Measurements from ENCODE around the gene MYO1B. TPM values are rescaled to one million over a fixed set of nuclear protein-coding genes. Genes with fewer than 3 reads are reported as not detected.

The MYO1B gene
- total RNA-seq, 1 experiment from 2014 or later, result 106 TPM

DNA sequence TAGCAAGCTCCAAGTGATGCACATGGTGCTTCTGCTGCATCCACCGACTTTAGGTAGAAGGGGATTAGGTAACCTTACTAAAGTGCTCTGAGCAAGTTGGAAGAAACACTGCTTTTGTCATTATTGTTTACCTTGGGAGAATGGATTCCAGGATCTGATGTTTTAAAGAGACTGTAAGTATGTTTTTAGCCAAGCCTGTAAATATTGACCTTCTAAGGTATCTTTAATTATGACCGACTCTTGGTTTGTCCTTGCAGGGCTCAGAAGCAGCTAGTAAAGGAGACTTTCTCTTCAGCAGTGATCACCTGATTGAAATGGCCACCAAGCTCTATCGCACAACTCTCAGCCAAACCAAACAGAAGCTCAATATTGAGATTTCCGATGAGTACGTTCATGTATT is 170.7 kb downstream of the MYO1B start:
- no peaks in the 10 kb centered on the region for H3K27me3 ChIP-seq (replicated peaks)
- H3K4me3 ChIP-seq, result no peak overlapping the region
- no peaks in the 10 kb centered on the region for H3K9me3 ChIP-seq (replicated peaks)
- peaks cover 67% of the 10 kb centered on the region for H3K36me3 ChIP-seq
- peaks cover 2% of the 10 kb centered on the region; the same call in 1 of the 2 replicates for H3K4me1 ChIP-seq (replicated peaks)
- DNase-seq (ENCODE audit: low read depth in 1 of 2, low spot score in 2 of 2), result no peak
- no peak overlapping the region for H3K27ac ChIP-seq

DNA sequence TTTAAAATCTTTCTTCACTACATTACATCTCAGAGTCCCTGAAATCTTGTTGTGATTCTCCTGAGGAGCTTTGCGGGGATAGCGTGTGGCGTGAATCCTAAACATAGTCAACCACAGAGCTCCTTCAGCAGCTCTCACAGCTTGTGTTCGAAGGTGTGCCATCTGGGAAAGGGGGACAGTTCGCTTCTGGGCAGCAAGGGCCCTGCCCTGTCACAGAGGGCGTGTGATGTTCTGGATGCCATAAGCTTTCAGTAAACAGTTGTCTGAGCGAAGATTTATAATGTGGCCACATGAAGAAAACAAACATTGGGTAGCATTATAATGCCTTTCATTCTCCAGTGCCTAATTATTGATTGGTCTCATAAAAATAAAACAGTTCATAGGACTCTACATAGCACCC is 172.5 kb downstream of the MYO1B start:
- no peaks in the 10 kb centered on the region for H3K4me1 ChIP-seq (replicated peaks)
- no peak for DNase-seq (ENCODE audit: low read depth in 1 of 2, low spot score in 2 of 2)
- no peaks in the 10 kb centered on the region for H3K9me3 ChIP-seq (replicated peaks)
- no peaks in the 10 kb centered on the region for H3K27me3 ChIP-seq (replicated peaks)
- H3K27ac ChIP-seq, result no peak overlapping the region
- no peak overlapping the region for H3K4me3 ChIP-seq
- H3K36me3 ChIP-seq, result peaks cover 51% of the 10 kb centered on the region

DNA sequence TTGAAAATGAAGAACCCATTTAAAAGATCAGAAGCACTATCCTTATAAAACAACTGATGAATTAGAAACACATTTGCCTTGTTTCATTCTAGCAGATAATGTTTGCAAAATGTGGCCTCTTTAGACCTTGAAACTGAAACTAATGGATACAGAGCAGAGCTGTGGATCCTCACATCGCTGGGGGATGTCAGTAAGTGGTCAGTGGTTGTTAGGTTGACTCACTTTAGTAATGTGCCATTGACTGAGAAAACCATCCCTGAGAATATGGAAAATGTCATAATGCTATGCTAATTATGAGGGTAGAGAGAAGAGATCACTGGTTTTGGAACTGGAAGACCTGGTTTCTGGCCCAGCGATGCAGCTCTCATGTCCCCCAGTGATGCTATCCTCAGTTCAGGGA is 176.7 kb downstream of the MYO1B start:
- H3K36me3 ChIP-seq, result peaks cover 30% of the 10 kb centered on the region
- H3K4me3 ChIP-seq, result no peak overlapping the region
- H3K27ac ChIP-seq, result no peak overlapping the region
- no peaks in the 10 kb centered on the region for H3K27me3 ChIP-seq (replicated peaks)
- no peak for DNase-seq (ENCODE audit: low read depth in 1 of 2, low spot score in 2 of 2)
- H3K9me3 ChIP-seq (replicated peaks), result no peaks in the 10 kb centered on the region
- H3K4me1 ChIP-seq (replicated peaks), result no peaks in the 10 kb centered on the region

DNA sequence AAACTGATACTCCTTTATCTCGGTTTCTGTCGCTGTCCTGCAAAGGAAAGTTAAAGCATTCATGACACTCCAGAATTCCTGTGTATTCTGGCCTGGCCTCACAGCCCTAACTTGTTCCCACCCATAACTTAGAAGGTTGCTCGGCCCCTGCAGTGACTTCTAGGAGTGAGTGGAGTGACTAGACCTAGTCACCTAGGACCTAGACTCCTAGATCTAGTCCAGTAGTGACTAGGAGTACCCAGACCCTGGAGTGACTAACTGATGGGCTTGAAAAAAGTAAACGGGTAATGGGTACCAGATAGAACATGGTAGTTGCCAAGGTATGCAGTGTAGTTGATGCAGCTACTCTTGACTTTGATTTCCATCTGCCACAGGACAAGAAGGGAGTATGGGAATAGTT is 181.8 kb downstream of the MYO1B start:
- no peaks in the 10 kb centered on the region for H3K27me3 ChIP-seq (replicated peaks)
- no peak overlapping the region for H3K4me3 ChIP-seq
- H3K36me3 ChIP-seq, result peaks cover 13% of the 10 kb centered on the region
- H3K9me3 ChIP-seq (replicated peaks), result no peaks in the 10 kb centered on the region
- H3K4me1 ChIP-seq (replicated peaks), result no peaks in the 10 kb centered on the region
- DNase-seq (ENCODE audit: low read depth in 1 of 2, low spot score in 2 of 2), result no peak
- no peak overlapping the region for H3K27ac ChIP-seq

DNA sequence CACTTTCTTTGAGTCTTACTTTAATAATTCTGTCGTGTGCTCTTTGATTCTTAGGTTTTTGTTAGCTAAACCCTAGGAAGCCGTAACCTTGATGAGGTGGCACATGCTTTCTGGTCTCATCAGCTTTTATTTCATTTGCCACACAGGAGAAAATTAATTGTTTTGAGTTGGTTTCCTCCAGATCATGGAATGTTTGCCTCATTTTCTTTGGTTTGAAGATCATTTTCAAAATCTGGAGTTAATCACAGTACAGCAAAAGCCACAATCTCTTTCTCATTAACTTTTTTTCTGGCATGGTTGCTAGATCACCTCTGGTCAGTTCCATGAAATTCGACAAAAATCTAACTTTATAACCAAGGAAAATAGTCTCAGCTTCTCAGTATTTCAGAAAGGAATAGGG is 182.9 kb downstream of the MYO1B start:
- H3K27ac ChIP-seq, result no peak overlapping the region
- H3K9me3 ChIP-seq (replicated peaks), result no peaks in the 10 kb centered on the region; the same call in 1 of the 2 replicates
- DNase-seq (ENCODE audit: low read depth in 1 of 2, low spot score in 2 of 2), result no peak
- H3K4me1 ChIP-seq (replicated peaks), result no peaks in the 10 kb centered on the region
- H3K36me3 ChIP-seq, result peaks cover 10% of the 10 kb centered on the region
- no peaks in the 10 kb centered on the region for H3K27me3 ChIP-seq (replicated peaks)
- no peak overlapping the region for H3K4me3 ChIP-seq

DNA sequence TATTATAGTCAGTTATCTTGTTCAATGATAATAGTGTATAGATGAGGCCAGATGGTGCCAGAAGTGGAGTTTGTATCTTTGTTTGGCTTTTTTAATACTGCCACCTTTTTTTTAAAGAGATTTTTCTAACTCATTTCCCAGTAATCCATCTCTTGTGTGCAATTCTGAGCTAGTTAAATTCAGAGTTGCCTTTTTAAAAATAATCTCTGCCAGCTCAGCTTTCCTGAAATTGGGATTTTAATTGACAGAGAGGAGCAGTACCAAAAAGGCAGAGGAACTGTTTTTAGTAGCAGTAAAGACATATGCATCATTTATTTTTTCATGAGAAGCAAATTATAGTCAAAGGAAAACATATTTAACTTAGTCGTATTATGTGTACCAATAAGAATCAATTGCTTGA is 185.3 kb downstream of the MYO1B start:
- no peak overlapping the region for H3K27ac ChIP-seq
- H3K27me3 ChIP-seq (replicated peaks), result no peaks in the 10 kb centered on the region
- H3K9me3 ChIP-seq (replicated peaks), result no peaks in the 10 kb centered on the region; the same call in 1 of the 2 replicates
- H3K4me1 ChIP-seq (replicated peaks), result no peaks in the 10 kb centered on the region
- H3K36me3 ChIP-seq, result no peaks in the 10 kb centered on the region
- no peak overlapping the region for H3K4me3 ChIP-seq
- DNase-seq (ENCODE audit: low read depth in 1 of 2, low spot score in 2 of 2), result no peak

DNA sequence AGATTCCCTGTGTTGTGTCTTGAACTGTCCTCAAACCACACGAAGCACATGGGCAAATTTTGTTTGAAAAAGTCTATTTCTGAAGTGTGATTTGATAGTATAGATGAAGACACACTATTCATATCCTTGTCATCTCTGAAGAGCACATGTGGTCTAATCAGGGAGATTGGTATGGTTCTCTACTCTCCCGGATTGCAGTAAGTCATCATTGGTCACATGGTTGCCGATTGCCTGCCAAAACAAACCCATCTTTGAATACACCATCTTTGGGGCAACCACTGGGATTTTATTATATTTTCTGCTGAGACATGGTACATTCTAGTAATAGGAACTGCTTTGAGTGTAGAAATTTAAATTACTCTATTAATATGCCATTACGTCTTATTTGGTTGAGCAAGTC is 186.9 kb downstream of the MYO1B start:
- Histone ChIP-seq H3K36me3 (no peaks in the 10 kb centered on the region), H3K27ac (no peak overlapping the region), H3K4me3 (no peak overlapping the region), H3K4me1 (replicated peaks) (no peaks in the 10 kb centered on the region), H3K27me3 (replicated peaks) (no peaks in the 10 kb centered on the region), H3K9me3 (replicated peaks) (no peaks in the 10 kb centered on the region; the same call in 1 of the 2 replicates)
- DNase-seq (ENCODE audit: low read depth in 1 of 2, low spot score in 2 of 2), result no peak

DNA sequence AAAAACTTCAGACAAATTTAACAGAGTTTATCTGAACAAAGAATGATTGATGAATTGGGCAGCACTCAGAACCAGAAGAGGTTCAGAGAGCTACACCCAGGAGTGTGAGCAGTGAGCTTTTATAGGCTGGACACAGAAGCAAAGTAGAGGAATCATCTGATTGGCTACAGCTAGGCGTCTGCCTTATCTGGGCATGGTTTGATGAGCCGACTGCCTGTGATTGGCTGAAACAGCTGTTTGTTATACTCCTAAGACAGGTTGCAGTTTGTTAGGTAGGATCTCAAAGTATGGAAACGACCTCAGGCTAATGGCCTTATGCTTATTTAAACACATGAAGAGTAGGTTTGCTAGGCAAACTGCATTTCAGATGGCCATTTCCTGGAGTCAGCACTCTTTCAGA is 188.9 kb downstream of the MYO1B start:
- no peak for DNase-seq (ENCODE audit: low read depth in 1 of 2, low spot score in 2 of 2)
- H3K27ac ChIP-seq, result no peak overlapping the region

DNA sequence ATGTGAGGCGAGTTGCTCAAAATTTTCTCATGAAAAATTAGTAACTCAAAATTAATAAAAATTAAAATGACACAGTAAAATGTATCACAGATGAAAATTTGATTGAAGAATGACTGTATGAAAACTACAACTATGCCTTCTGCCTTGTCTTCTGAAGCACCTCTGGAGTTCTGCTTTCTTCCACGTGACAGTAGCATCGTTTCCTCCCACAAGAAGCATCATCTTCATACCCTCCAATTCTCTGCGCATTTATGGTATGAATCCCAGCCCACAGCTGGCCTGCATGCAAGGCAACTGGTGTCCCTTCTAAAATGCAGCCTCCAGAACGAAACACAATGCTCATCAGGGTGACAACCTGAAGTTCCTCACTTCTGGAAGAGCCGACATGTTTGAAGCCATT is 189.9 kb downstream of the MYO1B start:
- no peak overlapping the region for H3K4me3 ChIP-seq

More for the DNA sequence above, 188.9 kb downstream of the MYO1B start:
- no peaks in the 10 kb centered on the region; the same call in 1 of the 2 replicates for H3K9me3 ChIP-seq (replicated peaks)
- H3K4me1 ChIP-seq (replicated peaks), result no peaks in the 10 kb centered on the region
- no peak overlapping the region for H3K4me3 ChIP-seq
- no peaks in the 10 kb centered on the region for H3K27me3 ChIP-seq (replicated peaks)
- H3K36me3 ChIP-seq, result no peaks in the 10 kb centered on the region

DNA sequence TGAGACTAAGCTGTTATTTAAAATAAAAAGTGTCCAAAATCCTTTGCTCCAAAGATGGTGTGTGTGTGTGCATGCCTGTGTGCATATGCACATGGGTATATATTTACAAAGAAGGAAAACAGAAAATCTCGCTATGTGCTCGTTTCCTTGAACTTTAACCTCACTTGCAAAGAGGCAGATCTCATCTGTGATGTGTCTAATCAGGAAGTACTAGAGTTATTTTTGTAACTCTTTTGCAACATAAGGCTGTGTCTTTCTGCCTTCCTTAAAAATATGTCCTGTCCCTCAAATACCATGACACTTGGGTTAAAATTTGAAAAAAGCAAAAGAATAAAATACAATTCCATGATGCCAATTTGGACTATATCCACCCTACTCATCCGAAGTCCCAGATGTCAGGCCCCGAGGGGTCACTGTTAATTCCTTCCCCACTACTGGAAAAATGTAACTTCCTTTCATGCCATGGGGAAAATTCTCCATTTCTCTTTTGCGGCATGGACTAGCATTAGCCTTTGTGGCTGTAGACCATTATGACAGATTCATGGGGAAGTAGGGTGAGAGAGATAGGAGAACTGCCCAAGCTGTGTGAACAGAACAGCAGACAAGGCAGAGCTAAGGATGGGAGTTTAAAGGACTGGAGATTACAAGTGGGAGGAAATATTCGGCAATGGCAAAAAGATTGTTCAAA is 191.3 kb downstream of the MYO1B start:
- H3K27me3 ChIP-seq (replicated peaks), result no peaks in the 10 kb centered on the region
- H3K27ac ChIP-seq, result no peak overlapping the region
- no peaks in the 10 kb centered on the region; the same call in 1 of the 2 replicates for H3K9me3 ChIP-seq (replicated peaks)
- no peaks in the 10 kb centered on the region for H3K4me1 ChIP-seq (replicated peaks)
- DNase-seq (ENCODE audit: low read depth in 1 of 2, low spot score in 2 of 2), result no peak
- no peak overlapping the region for H3K4me3 ChIP-seq
- H3K36me3 ChIP-seq, result no peaks in the 10 kb centered on the region

More for the DNA sequence above, 189.9 kb downstream of the MYO1B start:
- Histone ChIP-seq H3K36me3 (no peaks in the 10 kb centered on the region), H3K4me1 (replicated peaks) (no peaks in the 10 kb centered on the region), H3K27me3 (replicated peaks) (no peaks in the 10 kb centered on the region), H3K27ac (no peak overlapping the region), H3K9me3 (replicated peaks) (no peaks in the 10 kb centered on the region; the same call in 1 of the 2 replicates)
- no peak for DNase-seq (ENCODE audit: low read depth in 1 of 2, low spot score in 2 of 2)

DNA sequence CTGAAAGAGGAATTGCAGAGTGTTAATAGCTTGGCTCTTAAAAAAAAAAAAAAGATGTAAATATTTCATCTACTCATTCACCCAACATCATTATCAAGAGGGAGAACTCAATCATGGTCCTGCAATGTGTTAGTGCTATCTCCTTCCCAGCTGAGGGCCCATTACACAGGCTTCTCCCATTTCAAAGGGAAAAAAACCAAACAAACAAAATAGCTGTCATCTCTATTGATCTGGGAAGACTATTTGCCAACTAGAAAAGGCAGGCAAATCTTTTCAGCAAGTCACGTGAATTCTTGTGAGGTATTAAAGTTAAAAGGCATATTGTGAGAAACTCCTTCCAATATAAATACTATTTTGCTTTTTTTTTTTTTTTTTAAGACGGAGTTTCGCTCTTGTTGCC is 194.3 kb downstream of the MYO1B start:
- Histone ChIP-seq H3K36me3 (no peaks in the 10 kb centered on the region), H3K4me3 (no peak overlapping the region), H3K4me1 (replicated peaks) (no peaks in the 10 kb centered on the region), H3K9me3 (replicated peaks) (no peaks in the 10 kb centered on the region; the same call in 1 of the 2 replicates), H3K27ac (no peak overlapping the region), H3K27me3 (replicated peaks) (no peaks in the 10 kb centered on the region)
- no peak for DNase-seq (ENCODE audit: low read depth in 1 of 2, low spot score in 2 of 2)

DNA sequence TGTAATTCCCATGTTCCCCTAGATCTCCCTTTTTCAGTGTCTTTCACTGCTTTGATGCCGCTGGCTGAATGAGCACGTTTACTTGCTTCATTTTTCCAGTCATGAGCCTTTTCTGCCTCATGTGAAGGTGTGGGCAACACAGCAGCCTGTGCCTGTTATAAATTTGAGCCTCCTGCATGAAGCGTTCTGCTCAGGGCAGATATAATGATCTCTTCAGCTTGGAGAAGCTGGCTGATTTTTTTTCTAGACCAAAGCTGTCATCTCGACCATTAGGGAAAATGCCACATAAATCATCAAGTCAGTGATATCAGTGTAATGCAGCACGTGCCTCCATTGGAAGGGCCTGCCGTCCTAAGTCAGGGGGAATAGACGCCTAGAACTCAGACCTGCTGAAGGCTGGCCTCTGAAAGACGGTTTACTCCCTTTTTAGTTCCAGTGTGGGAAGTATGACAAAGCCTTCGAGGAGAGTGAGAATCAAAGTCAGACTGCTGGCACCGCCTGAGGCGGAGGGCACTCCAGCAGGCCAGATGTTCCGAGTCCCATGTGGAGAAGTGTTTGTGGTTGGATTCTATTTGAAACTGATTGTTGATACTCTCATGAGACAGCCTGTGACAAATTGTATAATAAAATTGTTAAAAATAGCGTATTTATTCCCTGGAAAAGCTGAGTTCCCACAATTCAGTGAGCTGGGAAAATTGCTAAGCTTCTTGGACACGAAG is 196.5 kb downstream of the MYO1B start:
- no peaks in the 10 kb centered on the region; the same call in 1 of the 2 replicates for H3K9me3 ChIP-seq (replicated peaks)
- H3K4me1 ChIP-seq (replicated peaks), result no peaks in the 10 kb centered on the region
- H3K27ac ChIP-seq, result no peak overlapping the region
- no peak overlapping the region for H3K4me3 ChIP-seq
- DNase-seq (ENCODE audit: low read depth in 1 of 2, low spot score in 2 of 2), result peak in 1 of 2 experiments; percentile 33
- H3K36me3 ChIP-seq, result no peaks in the 10 kb centered on the region
- no peaks in the 10 kb centered on the region for H3K27me3 ChIP-seq (replicated peaks)

DNA sequence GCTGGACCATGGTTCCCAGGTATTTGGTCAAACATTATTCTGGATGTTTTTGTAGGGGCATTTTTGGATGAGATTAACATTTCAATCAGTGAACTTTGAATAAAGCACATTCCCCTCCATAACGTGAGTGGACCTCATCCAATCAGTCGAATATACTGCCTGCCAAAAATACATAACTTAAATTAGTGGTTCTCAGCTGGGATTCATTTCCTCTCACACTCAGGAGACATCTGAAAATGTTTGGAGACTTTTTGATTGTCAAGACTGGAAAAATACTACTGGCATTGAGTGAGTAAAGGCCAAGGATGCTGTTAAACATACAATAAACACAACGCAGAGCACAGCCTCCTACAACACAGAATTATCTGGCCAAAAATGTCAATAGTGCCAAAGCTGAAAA is 198.2 kb downstream of the MYO1B start:
- H3K27me3 ChIP-seq (replicated peaks), result no peaks in the 10 kb centered on the region
- no peaks in the 10 kb centered on the region for H3K4me1 ChIP-seq (replicated peaks)
- H3K4me3 ChIP-seq, result no peak overlapping the region
- no peaks in the 10 kb centered on the region; the same call in 1 of the 2 replicates for H3K9me3 ChIP-seq (replicated peaks)
- no peak for DNase-seq (ENCODE audit: low read depth in 1 of 2, low spot score in 2 of 2)
- H3K36me3 ChIP-seq, result no peaks in the 10 kb centered on the region
- H3K27ac ChIP-seq, result no peak overlapping the region

DNA sequence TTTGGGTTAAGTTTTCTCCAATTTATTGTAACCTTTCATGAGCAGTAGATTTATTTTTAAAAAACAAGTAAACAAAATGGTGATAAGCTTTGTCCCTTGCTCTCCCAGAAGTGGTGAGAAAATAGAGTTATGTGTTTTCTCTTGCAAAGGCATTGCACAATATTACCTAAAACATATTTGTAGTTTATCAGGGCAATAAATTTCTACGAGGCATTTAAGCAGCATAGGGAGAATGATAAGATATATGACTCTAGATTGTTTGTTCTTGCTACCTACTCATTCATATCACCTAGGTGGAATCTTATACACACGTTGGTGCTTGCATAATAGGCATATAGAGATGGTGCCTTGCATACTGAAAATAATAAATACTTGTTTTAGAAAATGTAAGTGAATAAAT is 201.7 kb downstream of the MYO1B start:
- DNase-seq (ENCODE audit: low read depth in 1 of 2, low spot score in 2 of 2), result no peak
- Histone ChIP-seq H3K4me1 (replicated peaks) (no peaks in the 10 kb centered on the region), H3K27ac (no peak overlapping the region), H3K27me3 (replicated peaks) (no peaks in the 10 kb centered on the region), H3K36me3 (no peaks in the 10 kb centered on the region), H3K9me3 (replicated peaks) (no peaks in the 10 kb centered on the region), H3K4me3 (no peak overlapping the region)
